ENCODE results near the gene PIK3R2. TPM values are rescaled to one million over a fixed set of nuclear protein-coding genes. Genes with fewer than 3 reads are reported as not detected.

Gene PIK3R2
- total RNA-seq, 1 donor from 2014 or later, result 61.2 TPM

DNA sequence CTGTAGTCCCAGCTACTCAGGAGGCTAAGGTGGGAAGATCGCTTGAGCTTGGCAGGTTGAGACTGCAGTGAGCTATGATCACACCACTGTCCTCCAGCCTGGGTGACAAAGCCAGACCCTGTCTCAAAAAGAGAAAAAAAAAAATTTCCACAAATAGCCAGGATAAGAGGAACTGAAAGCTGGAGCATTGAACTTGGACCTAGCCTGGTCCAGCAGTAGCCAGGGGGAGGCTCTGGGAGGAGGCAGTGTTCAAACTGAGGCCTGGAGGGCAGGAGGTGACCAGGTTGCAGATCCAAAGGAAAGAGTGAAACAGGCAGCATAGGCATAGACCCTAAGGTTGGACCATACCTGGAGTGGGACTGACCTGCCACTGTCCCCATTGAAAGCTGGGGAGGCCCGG, 26.9 kb upstream of the PIK3R2 start:
- Mint-ChIP-seq H3K9me3 (ENCODE audit: low read depth) (no peaks in the 10 kb centered on the region), H3K27ac (no peak overlapping the region), H3K27me3 (no peaks in the 10 kb centered on the region), H3K4me3 (ENCODE audit: low read depth) (no peak overlapping the region), H3K4me1 (ENCODE audit: low read depth) (no peaks in the 10 kb centered on the region), H3K36me3 (ENCODE audit: insufficient read depth) (peaks cover 12% of the 10 kb centered on the region)
- DNase-seq (ENCODE audit: low spot score, unreplicated experiment), result no peak
- TF ChIP-seq CTCF (IDR thresholded peaks at IDR 0.05; ENCODE audit: unreplicated experiment), result no peak

GRCh38 chr19:18128044-18128443, 24.9 kb upstream of the PIK3R2 start:
- no peak overlapping the region for H3K27ac Mint-ChIP-seq
- H3K4me1 Mint-ChIP-seq (ENCODE audit: low read depth), result no peaks in the 10 kb centered on the region
- DNase-seq (ENCODE audit: low spot score, unreplicated experiment), result no peak
- H3K4me3 Mint-ChIP-seq (ENCODE audit: low read depth), result no peak overlapping the region
- no peaks in the 10 kb centered on the region for H3K27me3 Mint-ChIP-seq
- peaks cover 20% of the 10 kb centered on the region for H3K36me3 Mint-ChIP-seq (ENCODE audit: insufficient read depth)
- no peak for TF ChIP-seq CTCF (IDR thresholded peaks at IDR 0.05; ENCODE audit: unreplicated experiment)
- H3K9me3 Mint-ChIP-seq (ENCODE audit: low read depth), result no peaks in the 10 kb centered on the region

DNA sequence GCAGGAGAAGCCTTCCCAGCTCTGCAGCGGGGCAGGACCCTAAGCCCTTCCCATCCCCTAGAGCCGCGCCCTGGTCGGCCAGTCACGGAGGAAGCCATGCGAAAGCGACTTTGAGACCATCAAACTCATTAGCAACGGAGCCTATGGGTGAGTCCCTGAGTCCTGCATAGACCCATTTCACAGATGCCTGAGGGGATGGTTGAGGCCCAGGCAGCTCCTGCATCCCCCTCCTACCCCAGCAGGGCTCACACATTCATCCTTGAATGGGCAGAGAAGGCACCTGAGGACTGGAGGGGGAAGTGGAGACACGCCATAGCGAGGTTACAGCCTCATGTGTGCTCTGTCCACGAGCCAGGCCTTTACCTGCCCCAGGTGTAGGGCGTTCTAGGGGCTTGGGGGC, 24.2 kb upstream of the PIK3R2 start:
- Mint-ChIP-seq H3K27ac (no peak overlapping the region), H3K27me3 (no peaks in the 10 kb centered on the region), H3K36me3 (ENCODE audit: insufficient read depth) (peaks cover 18% of the 10 kb centered on the region), H3K9me3 (ENCODE audit: low read depth) (no peaks in the 10 kb centered on the region), H3K4me1 (ENCODE audit: low read depth) (no peaks in the 10 kb centered on the region), H3K4me3 (ENCODE audit: low read depth) (no peak overlapping the region)
- DNase-seq (ENCODE audit: low spot score, unreplicated experiment), result no peak
- TF ChIP-seq CTCF (IDR thresholded peaks at IDR 0.05; ENCODE audit: unreplicated experiment), result no peak

DNA sequence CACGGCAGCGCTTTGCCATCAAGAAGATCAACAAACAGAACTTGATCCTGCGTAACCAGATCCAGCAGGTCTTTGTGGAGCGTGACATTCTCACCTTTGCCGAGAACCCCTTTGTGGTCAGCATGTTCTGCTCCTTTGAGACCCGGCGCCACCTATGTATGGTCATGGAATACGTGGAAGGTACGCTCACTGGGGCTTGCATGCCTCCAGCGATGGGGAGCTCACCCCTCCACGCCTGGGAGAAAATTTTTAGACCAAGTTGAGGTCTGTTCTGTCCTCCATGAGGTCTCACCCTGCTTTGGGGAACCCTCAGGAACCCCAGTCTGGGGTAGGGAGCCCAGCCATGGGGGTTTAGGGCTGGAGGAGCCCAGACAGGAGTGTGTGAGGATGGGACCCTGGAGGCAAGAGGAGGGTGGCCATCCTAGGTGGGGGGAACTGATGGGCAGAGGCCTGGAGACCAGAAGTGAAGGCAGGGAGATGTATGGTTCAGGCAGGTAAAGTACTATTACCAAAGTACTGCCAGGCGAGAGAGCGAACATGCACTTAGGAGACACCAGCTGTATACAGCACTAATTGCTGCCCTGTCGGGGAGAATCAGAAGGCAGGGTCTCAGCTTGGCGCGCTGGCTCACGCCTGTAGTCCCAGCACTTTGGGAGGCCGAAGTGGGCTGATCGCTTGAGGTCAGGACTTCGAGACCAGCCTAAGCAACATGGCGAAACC, 22.3 kb upstream of the PIK3R2 start:
- no peak for DNase-seq (ENCODE audit: low spot score, unreplicated experiment)
- H3K9me3 Mint-ChIP-seq (ENCODE audit: low read depth), result no peaks in the 10 kb centered on the region
- peaks cover 4% of the 10 kb centered on the region for H3K4me1 Mint-ChIP-seq (ENCODE audit: low read depth)
- no peaks in the 10 kb centered on the region for H3K27me3 Mint-ChIP-seq
- H3K36me3 Mint-ChIP-seq (ENCODE audit: insufficient read depth), result peaks cover 15% of the 10 kb centered on the region
- TF ChIP-seq CTCF (IDR thresholded peaks at IDR 0.05; ENCODE audit: unreplicated experiment), result no peak
- peak overlapping the region; percentile 67 for H3K27ac Mint-ChIP-seq
- H3K4me3 Mint-ChIP-seq (ENCODE audit: low read depth), result no peak overlapping the region

- no peak for DNase-seq (ENCODE audit: low spot score, unreplicated experiment)
- H3K4me3 Mint-ChIP-seq (ENCODE audit: low read depth), result no peak overlapping the region
- no peak overlapping the region for H3K27ac Mint-ChIP-seq
- TF ChIP-seq CTCF (IDR thresholded peaks at IDR 0.05; ENCODE audit: unreplicated experiment), result no peak
- H3K36me3 Mint-ChIP-seq (ENCODE audit: insufficient read depth), result peaks cover 14% of the 10 kb centered on the region
- H3K9me3 Mint-ChIP-seq (ENCODE audit: low read depth), result no peaks in the 10 kb centered on the region
- H3K27me3 Mint-ChIP-seq, result no peaks in the 10 kb centered on the region
- peaks cover 9% of the 10 kb centered on the region for H3K4me1 Mint-ChIP-seq (ENCODE audit: low read depth)
These were observed 20.9 kb upstream of the PIK3R2 start for GRCh38 chr19:18131841-18132596.
